Stimulated activated naive CD8-positive, alpha-beta T cell treated with anti-CD3 and anti-CD28 coated beads, Interleukin-15, Interleukin-2, amounts not matched to agents 100 U/mL and 50 U/mL, for 24 hours (primary cell): Measurements from ENCODE around the gene CAPN6.

ENCODE experiments used
- ATAC-seq: fragments of 150-1000 bp; cut with Tn5 transposase; one replicate; pipeline ENCODE4 v1.10.0; 2021
- DNase-seq: peaks from one replicate; pipeline ENCODE4 v3.0.0; 2021

The CAPN6 gene

GRCh38 chrX:111199505-111199904 lies 70.8 kb downstream of the CAPN6 start:
- DNase-seq: no peak
- no peak for ATAC-seq
